HG03432 (cell line): ENCODE data around the gene CTSV.
A peak's percentile ranks its signal among the peaks of the same experiment; 100 is the strongest.
"Not testable (repeated sequence)": the region's sequence is repeated elsewhere in the genome, so short reads cannot be mapped to it uniquely, and the experiment has no call there.

Experiments used
- ATAC-seq: cut with Tn5 transposase; IDR thresholded peaks from one replicate; pipeline ENCODE4 v1.9.1; 2021; ENCODE audit warnings: mild to moderate bottlenecking, moderate library complexity; ENCODE audit not compliant: unreplicated experiment

Gene CTSV

DNA sequence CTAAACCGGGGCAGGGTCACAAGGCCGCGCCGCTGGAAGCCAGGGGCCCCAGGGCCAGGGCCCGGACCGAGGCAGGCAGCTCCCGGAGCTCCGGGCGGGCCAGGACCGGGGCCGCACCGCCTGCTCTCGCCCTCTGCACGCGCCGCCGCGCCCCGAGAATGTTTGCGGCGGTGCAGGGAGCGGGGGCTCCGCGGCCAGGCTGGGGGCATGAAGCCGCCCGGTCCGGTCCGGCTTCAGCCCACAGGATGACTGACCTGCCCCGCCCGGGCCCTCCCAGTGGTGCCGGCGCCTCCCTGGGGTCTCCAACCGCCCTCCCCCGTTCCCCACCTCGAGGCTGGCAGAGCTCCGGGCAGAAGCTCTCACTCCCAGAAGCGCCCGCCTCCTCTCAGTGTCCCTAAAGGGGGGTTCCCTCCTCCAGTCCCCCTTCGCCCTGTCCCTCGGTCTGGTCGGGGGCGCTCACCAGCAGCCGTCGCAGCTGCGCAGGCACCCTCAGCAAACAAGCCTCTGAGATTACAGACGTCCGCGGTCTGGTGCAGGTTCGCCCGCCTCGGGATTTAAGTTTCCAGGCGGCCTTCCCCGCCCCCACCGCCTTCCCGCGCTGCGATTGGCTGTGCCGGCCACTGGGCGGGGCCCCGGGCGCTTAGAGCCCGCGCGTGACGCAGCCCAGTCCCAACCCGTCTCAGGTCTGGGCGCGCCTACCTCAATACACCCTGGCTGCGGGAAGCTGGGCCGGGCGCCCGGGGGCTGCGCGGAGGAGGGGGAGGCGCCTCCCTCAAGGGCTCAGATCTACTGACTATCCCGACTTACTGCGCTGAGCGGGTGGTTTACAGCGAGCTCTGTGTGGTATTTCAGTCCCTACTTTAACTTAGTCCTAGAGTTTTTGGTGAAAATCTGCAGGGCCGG is at the start of gene CTSV:
TSS of gene CTSV (minus strand) at position 532 of the 903 bp plus-strand sequence. CDS start 1,099 bp downstream, outside the sequence.
- ATAC-seq, result peak; percentile 100

DNA sequence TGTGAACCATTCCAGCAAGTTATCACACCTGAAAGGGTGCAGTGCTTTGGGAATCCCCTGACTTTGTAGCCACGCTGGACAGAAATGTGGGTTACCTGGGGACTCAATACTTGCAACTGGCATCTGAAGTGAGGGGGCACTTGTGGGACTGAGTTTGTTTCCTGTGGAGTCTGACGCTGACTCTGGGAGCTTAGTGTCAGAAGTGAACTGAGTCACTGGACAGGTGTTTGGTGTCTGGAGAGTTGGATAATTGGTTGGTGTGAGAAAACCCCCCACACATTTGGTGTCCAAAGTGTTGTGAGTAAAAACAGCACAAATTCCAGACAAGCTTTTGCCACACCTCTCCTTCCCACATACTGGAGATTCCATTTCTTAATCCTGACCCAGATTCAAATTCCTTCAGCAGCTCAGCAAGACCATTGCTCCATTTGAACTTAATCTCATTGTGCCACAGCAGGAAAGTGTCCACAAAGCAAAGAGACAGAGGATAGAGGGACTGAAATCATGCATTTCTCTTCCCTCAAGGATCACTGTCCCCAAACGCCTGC is 48.8 kb upstream of the CTSV start:
- ATAC-seq, result not testable (repeated sequence)

DNA sequence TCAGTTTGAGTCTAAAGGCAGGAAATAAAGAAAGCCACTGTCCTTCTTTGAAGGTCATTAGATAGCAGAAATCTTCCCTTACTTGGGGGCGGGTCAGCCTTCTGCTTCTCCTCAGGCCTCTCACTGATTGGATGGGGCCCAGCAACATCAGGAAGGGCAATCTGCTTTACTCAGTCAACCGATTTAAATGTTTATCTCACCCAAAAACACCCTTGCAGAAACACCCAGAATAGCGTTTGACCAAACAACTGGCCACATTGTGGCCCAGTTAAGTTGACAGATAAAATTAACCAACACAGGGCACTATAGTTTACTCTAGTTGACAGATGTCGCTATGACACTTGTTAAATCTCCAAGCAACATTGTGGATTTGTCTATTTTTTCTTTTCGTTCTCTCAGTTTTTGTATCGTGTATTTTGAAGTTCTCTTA is 45.6 kb upstream of the CTSV start:
- ATAC-seq, result not testable (repeated sequence)

- no peak for ATAC-seq
Measured at GRCh38 chr9:97078362-97078761, 39.4 kb upstream of the CTSV start.

DNA sequence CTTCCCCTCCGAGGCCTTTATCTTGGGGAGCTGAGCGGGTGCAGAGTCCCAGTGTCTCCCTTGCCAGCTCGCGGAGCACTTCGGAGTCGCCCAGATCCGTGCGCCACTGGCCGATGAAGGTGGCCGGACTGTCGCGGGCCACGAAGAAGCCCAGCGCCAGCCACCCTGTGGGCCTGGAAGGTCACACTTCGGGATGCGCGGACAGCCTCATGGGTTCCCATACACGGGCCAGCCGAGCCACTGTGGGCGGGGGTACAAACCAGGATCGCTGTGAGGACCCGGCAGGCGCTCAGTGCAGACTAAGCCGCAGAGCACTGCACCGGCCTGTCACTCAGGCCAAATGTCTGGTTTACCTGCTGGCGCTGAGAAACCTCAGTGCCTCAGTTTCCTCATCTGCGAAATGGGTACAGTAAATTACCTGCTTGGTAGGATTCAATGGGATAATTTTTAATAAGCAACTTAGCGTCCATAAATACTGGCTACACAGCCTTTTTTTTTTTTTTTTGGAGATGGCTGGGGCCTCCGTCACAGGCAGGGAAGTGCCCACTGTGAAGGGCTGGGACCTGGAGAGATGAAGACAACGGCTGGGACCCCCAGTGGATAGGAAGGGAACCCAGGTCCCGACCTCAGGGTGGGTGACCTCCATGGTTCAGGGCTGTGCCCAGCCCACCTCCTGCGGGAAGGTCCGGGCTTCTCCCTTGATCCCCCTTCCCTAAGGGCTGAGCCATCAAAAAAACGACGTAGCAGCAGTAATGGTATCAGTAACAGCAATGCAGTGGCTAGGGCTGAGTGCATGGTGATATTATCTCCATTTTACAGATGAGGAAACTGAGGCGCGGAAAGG is 38.7 kb upstream of the CTSV start:
- no peak for ATAC-seq

GRCh38 chr9:97076731-97077451 is 37.9 kb upstream of the CTSV start:
- not testable (repeated sequence) for ATAC-seq

DNA sequence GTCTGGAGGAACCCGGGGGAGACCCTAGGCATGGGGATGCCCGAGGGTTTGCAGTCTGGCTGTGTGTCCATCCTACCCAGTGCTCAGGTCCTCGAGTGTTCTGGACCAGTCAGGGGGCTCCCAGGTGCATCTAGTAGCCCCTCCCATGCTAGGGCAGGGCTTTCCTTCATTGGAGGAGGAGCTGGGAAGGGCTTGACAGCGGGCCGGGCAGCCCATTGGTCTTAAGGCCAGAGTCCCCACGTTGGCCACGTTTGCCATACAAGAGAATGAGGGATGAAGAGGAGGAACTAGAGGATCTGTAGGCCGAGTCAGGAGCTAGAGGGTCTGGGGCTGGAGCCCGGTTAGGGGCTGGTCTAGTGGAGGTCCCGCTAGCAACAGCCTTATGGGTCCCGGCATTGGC is 37.3 kb upstream of the CTSV start:
- no peak for ATAC-seq

DNA sequence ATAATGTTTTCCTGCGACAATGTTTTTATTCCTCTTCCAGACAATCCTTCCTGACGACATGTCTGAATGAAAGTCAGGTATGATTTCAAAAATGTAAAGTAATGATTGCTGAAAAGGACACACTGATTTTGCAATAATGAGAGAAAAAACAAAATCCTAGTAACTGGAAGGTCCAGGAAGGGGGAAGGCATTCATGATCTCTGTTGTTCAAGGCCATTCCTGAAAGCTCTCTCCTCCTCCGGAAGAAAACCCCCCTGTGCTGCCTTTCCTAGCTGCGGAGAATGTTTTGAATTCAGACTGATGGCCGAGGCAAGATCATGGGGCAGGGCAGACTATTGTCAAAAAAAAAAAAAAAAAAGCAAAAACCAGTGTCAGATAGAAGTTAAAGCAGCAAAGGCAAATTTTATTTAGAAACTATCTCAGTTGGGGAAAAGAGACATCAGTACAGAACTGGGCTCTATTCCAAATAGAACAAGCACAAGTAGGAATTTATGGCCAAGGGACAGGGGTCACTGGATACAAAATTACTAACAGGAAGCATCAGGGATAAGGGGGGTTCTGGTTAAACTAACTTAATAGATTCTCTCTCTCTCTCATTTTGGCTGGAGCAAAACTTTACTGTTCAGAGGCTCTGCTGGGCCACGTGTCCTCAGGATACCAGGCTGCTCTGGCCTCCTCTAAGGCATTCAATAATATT is 36.5 kb upstream of the CTSV start:
- no peak for ATAC-seq

DNA sequence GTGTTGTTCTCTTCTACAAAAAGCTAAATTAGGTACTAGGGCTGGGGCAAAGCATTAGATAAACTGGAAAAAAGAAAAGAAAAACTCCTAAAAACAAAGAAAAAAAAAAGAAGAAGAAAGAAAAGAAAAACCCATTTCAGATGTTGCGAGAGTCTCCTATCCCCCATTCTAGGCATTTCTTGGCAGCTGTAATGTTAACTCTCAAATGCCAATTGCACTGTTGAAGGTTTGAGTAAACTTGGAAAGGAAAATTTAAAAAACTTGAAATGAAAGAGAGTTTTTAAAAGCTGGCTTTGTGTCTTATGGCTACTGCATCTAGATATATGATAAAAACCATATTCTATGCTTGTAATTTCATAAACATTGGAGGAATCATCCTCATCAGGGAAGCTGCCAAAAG is 34.6 kb upstream of the CTSV start:
- no peak for ATAC-seq

GRCh38 chr9:97072285-97072776 is 33.4 kb upstream of the CTSV start:
- no peak for ATAC-seq

DNA sequence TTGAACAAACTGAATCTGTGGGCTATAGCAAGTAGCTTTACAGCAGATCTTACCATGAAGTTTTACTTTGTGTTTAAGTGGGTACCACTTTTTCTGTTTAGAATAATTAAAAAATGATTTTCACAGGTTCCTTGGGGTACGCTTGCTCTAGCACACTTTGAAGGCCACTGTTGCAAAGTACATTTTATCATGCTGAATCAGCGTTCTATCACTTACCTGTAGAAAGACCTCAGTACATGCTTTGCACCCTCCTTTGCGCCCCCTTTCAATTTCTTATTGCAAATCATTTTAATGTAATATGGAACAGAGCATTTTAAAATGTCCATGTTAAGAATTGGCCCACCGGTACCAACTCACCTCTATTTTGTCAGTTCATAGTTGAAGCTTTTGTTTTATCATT is 31.4 kb upstream of the CTSV start:
- ATAC-seq, result not testable (repeated sequence)

DNA sequence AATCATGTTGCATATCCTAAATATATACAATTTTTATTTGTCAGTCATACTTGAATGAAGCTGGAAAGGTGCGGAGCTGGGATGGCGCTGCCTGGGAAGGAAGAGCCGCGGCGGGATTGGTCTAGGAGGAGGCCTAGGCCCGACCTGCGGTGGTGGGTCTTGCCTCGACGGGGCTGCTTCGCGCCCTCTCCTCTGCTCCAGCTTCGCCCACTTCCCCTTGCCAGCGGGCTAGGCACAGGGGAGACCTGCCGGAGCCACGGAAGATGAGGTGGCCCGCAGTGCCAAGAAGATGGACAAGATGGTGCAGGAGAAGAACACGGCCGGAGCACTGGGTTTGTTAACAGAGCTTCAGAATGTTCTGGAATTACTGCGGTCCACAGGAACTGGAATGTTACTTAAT is 28.5 kb upstream of the CTSV start:
- no peak for ATAC-seq

GRCh38 chr9:97064176-97064575 is 25.2 kb upstream of the CTSV start:
- no peak for ATAC-seq

- no peak for ATAC-seq
Measured at GRCh38 chr9:97060796-97061195, 21.9 kb upstream of the CTSV start.

DNA sequence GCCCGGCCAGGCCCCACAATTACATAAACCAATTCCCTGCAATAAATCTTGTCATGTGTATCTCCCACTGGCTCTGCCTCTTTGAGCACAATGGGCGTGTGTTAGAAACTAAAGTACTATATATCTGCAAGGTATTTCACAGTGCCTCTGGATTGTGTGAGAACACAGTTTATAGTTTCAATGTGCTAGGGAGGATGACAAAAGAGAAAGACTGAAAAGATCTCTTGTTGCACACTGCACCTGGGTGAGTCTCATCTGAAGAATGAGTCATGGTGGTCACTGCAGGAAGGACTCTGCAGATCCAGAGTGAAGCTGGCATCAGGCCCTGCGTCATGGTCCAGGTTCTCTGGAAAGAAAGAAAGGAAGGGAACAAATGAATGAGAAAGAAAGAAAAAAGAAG is 20.7 kb upstream of the CTSV start:
- ATAC-seq, result no peak

DNA sequence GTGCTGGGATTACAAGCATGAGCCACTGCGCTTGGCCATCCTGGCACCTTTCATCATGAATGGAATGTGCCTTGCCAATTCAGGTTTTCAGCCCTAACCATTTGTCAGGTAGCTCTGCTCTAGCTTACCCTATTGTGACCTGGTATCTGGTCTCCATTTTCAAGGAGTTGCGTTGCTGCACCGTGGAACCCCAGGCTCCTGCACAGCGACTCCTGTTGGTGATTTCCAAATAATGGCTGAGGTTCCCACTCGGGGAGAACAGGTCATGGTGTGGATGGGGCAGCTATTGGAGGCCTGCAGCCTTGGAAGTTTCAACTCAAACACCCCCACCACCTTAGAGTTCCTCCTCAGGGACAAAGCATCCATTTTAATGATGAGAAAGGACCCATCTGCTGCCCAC is 18.7 kb upstream of the CTSV start:
- no peak for ATAC-seq

- not testable (repeated sequence) for ATAC-seq
Measured at GRCh38 chr9:97055891-97056290, 16.9 kb upstream of the CTSV start.

GRCh38 chr9:97053717-97054116 is 14.8 kb upstream of the CTSV start:
- ATAC-seq, result no peak

- no peak for ATAC-seq
Measured at GRCh38 chr9:97052735-97053134, 13.8 kb upstream of the CTSV start.

DNA sequence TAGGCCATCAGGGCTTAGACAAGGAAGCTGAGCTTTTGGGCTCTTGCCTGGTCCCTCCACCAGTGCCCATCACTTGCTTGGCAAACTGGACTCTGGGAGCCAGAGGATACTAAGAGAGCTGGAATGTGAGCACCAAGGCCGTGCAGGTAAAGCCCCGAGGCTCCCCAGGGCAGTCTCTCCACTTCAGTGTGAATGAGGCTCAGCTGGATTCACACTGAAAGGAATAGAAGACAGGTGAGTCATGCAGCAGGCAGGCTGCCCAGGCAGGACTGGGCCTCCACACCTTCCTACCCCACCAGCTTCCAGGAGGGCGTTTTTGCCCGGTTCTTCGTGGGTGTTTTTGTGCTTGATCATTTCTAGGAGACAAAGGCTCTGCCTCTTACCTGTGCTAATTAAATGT is 7.3 kb upstream of the CTSV start:
- no peak for ATAC-seq
